ACC112 (cell line): ENCODE results near the gene MYO5A.

Experiments used
- H2AFZ ChIP-seq: fragments of 200-600 bp; sonication (generic); one replicate; pipeline ENCODE4 v1.6.0; 2017; ENCODE audit warnings: antibody characterized with exemption, low read length; ENCODE audit not compliant: unreplicated experiment
- H3K27ac ChIP-seq: fragments of 200-600 bp; sonication (generic); 2 replicates; pipeline ENCODE4 v1.5.1; 2014; ENCODE audit warnings: low read depth, mild to moderate bottlenecking, antibody characterized with exemption, low read length, moderate library complexity
- H3K27me3 ChIP-seq: fragments of 200-600 bp; sonication (generic); 2 replicates; pipeline ENCODE4 v1.6.1; 2014; ENCODE audit warnings: mild to moderate bottlenecking, antibody characterized with exemption, low read length, moderate library complexity, mixed read lengths; ENCODE audit not compliant: insufficient read depth
- H3K36me3 ChIP-seq: fragments of 200-600 bp; sonication (generic); 2 replicates; pipeline ENCODE4 v1.6.1; 2016; ENCODE audit warnings: mild to moderate bottlenecking, antibody characterized with exemption, low read length, moderate library complexity, mixed read lengths; ENCODE audit not compliant: insufficient read depth
- H3K4me1 ChIP-seq: fragments of 200-600 bp; sonication (generic); one replicate; pipeline ENCODE4 v1.6.1; 2016; ENCODE audit warnings: low read length, mixed read lengths; ENCODE audit not compliant: insufficient read depth, unreplicated experiment, control insufficient read depth
- H3K4me3 ChIP-seq: fragments of 200-600 bp; sonication (generic); 2 replicates; pipeline ENCODE4 v1.5.1; 2014; ENCODE audit warnings: mild to moderate bottlenecking, low read depth, low read length
- H3K79me2 ChIP-seq: fragments of 200-600 bp; sonication (generic); one replicate; pipeline ENCODE4 v1.6.0; 2016; ENCODE audit warnings: low read length; ENCODE audit not compliant: control insufficient read depth, unreplicated experiment, insufficient read depth

The MYO5A gene

GRCh38 chr15:52540374-52541012 is 11.8 kb upstream of the MYO5A start:
- no peaks in the 10 kb centered on the region for H3K36me3 ChIP-seq
- no peaks in the 10 kb centered on the region for H3K27me3 ChIP-seq
- no peaks in the 10 kb centered on the region for H3K4me1 ChIP-seq
- H3K79me2 ChIP-seq: no peaks in the 10 kb centered on the region
- no peak overlapping the region for H2AFZ ChIP-seq
- no peak overlapping the region for H3K27ac ChIP-seq
- no peak overlapping the region for H3K4me3 ChIP-seq

DNA sequence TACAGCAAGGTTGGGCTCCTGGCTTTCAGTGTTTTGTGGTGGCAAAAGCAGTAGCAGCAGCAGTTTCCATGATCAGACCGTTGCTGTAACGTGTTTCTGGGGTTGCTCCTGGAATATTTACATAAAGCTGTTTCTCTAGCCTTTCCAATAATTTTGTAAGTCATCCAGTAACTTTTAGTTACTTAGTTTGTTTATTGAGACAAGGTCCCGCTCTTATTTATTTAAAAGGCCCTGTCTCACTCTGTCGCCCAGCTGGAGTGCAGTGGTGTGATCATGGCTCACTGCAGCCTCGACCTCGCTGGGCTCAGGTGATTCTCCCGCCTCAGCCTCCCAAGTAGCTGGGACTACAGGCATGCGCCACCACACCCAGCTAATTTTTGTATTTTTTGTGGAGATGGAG is 8.8 kb upstream of the MYO5A start:
- Histone ChIP-seq H2AFZ (no peak overlapping the region), H3K4me3 (no peak overlapping the region), H3K27ac (no peak overlapping the region), H3K4me1 (no peaks in the 10 kb centered on the region), H3K36me3 (no peaks in the 10 kb centered on the region), H3K27me3 (no peaks in the 10 kb centered on the region), H3K79me2 (no peaks in the 10 kb centered on the region)

GRCh38 chr15:52532427-52532826 is 3.7 kb upstream of the MYO5A start:
- Histone ChIP-seq H2AFZ (no peak overlapping the region), H3K4me1 (peaks cover 4% of the 10 kb centered on the region), H3K27me3 (0 out of 2 replicates have a peak, but pooled peaks cover 5% of the 10 kb centered on the region), H3K79me2 (peaks cover 4% of the 10 kb centered on the region), H3K27ac (no peak overlapping the region), H3K36me3 (no peaks in the 10 kb centered on the region), H3K4me3 (no peak overlapping the region)

GRCh38 chr15:52529940-52530339 is 1.3 kb upstream of the MYO5A start:
- H3K27me3 ChIP-seq: 0 out of 2 replicates have a peak, but pooled peaks cover 5% of the 10 kb centered on the region
- peak overlapping the region; percentile 90 for H2AFZ ChIP-seq
- peaks cover 6% of the 10 kb centered on the region for H3K4me1 ChIP-seq
- no peak overlapping the region for H3K27ac ChIP-seq
- no peaks in the 10 kb centered on the region for H3K36me3 ChIP-seq
- peak overlapping the region; percentile 95 for H3K4me3 ChIP-seq
- H3K79me2 ChIP-seq: peaks cover 19% of the 10 kb centered on the region

DNA sequence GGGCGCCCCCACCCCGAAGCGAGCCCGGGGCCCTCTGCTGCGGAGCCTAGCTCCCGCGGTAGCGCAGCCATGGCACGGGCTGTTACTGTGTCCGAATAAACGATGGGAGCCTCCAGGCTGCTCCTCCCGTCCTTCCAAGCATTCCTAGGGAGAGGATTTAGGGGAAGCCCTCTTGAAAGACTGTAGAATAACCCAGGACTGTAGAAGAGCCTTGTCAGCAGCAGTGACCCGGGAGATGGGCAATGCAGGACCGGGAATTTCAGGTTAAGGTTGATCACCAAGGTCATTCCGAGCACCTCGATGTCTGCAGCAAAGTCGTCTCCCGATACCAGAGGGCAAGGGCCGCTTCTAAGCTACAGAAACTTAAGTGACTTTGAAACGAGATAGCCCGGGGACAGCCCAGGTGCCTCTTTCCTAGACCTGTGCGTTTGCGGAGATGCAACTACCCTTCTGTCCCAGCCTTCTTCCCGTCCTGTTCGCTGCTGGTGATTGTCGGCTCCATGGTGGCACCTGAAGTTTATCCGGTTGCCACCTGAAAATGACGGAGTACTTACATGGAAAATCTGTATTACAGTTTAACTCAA is 753 bp upstream of the MYO5A start:
- H3K79me2 ChIP-seq: peaks cover 19% of the 10 kb centered on the region
- H3K4me3 ChIP-seq: peak overlapping the region; percentile 95
- H2AFZ ChIP-seq: peak overlapping the region; percentile 90
- no peaks in the 10 kb centered on the region for H3K36me3 ChIP-seq
- H3K27me3 ChIP-seq: 0 out of 2 replicates have a peak, but pooled peaks cover 5% of the 10 kb centered on the region
- H3K4me1 ChIP-seq: peaks cover 6% of the 10 kb centered on the region
- H3K27ac ChIP-seq: no peak overlapping the region

GRCh38 chr15:52527911-52528563 is 643 bp downstream of the MYO5A start:
- H3K36me3 ChIP-seq: no peaks in the 10 kb centered on the region
- peaks cover 27% of the 10 kb centered on the region for H3K79me2 ChIP-seq
- peaks cover 16% of the 10 kb centered on the region for H3K4me1 ChIP-seq
- 0 out of 2 replicates have a peak, but pooled peaks cover 5% of the 10 kb centered on the region for H3K27me3 ChIP-seq
- peak overlapping the region; percentile 39 for H2AFZ ChIP-seq
- no peak overlapping the region for H3K27ac ChIP-seq
- H3K4me3 ChIP-seq: peak overlapping the region; percentile 95

GRCh38 chr15:52527196-52527910 is 1.3 kb downstream of the MYO5A start:
- no peak overlapping the region for H3K27ac ChIP-seq
- H3K79me2 ChIP-seq: peaks cover 34% of the 10 kb centered on the region
- H2AFZ ChIP-seq: peak overlapping the region; percentile 39

DNA sequence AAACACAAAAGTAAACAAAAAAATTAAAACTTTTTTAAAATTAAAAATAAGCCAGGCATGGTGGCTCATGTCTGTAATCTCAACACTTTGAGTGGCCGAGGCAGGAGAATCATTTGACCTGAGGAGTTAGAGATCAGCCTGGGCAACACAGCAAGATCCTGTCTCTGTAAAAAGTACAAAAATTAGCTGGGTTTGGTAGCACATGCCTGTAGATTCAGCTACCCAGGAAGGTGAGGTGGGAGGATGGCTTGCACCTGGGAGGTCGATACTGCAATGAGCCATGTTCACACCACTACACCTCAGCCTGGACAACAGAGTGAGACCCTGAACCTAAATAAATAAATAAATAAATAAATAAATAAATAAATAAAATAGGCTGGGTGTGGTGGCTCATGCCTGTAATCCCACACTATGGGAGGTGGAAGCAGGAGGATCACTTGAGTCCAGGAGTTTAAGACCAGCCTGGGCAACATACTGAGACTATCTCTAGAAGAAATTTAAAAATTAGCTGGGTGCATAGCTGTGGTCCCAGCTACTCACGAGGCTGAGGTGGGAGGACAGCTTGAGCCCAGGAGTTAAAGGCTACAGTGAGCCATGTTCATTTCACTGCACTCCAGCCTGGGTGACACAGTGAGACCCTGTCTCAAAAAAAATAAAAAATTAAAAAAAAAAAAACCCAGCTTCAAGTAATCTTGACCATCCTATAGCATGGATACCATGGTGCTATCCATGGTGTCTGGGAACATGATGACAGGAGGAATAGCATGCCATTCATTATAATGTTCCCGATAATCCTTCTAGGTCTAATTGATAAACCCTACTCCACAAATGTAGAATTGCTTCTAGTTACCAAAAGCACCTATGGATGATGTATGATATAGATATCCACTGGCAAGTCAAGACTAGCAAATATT is 4.2 kb downstream of the MYO5A start:
- Histone ChIP-seq H3K4me3 (no peak overlapping the region), H3K27ac (no peak overlapping the region), H2AFZ (no peak overlapping the region), H3K27me3 (no peaks in the 10 kb centered on the region), H3K36me3 (no peaks in the 10 kb centered on the region), H3K4me1 (peaks cover 21% of the 10 kb centered on the region), H3K79me2 (peaks cover 45% of the 10 kb centered on the region)

More at GRCh38 chr15:52527196-52527910, 1.3 kb downstream of the MYO5A start:
- no peaks in the 10 kb centered on the region for H3K36me3 ChIP-seq
- peaks cover 21% of the 10 kb centered on the region for H3K4me1 ChIP-seq
- H3K27me3 ChIP-seq: 0 out of 2 replicates have a peak, but pooled peaks cover 5% of the 10 kb centered on the region
- H3K4me3 ChIP-seq: peak overlapping the region; percentile 95

DNA sequence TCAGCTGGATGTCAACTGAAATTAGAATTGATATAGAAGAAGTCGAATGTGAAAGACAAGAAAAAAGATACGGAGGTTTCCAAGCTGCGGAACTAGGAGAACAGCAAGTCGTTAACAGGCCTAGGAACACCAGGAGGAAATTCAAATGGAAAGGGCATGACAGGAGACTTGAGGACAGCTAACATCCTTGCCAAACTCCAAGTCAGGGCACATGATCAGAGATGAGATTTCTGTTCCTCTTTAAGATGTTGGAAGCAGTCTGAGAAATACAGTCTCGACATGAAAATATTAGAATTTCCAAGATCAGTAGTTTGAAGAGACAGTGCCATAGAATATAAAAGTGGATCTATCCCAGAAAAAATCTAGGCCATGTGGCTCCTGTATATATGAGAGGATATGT is 5.0 kb downstream of the MYO5A start:
- peaks cover 21% of the 10 kb centered on the region for H3K4me1 ChIP-seq
- peak overlapping the region; percentile 54 for H3K27ac ChIP-seq
- H2AFZ ChIP-seq: no peak overlapping the region
- H3K27me3 ChIP-seq: no peaks in the 10 kb centered on the region
- H3K79me2 ChIP-seq: peaks cover 45% of the 10 kb centered on the region
- H3K4me3 ChIP-seq: no peak overlapping the region
- no peaks in the 10 kb centered on the region for H3K36me3 ChIP-seq

GRCh38 chr15:52523192-52523591 is 5.5 kb downstream of the MYO5A start:
- Histone ChIP-seq H3K27me3 (no peaks in the 10 kb centered on the region), H2AFZ (no peak overlapping the region), H3K36me3 (no peaks in the 10 kb centered on the region), H3K4me1 (peaks cover 21% of the 10 kb centered on the region), H3K79me2 (peaks cover 45% of the 10 kb centered on the region), H3K4me3 (peak overlapping the region; percentile 5; the same call in 1 of the 2 replicates), H3K27ac (peak overlapping the region; percentile 54)
